Endothelial cell of umbilical vein (primary cell): ENCODE measurements around the gene GLRX.

Experiments used
- EZH2 ChIP-seq: IDR thresholded peaks from 2 replicates; pipeline ENCODE4 v1.6.1; 2012; ENCODE audit warnings: borderline replicate concordance, low read depth, mild to moderate bottlenecking, moderate library complexity, low read length, inconsistent platforms; ENCODE audit not compliant: severe bottlenecking
- GATA2 ChIP-seq: IDR thresholded peaks from 2 replicates; pipeline ENCODE4 v1.7.0; 2011; ENCODE audit warnings: low read depth, mild to moderate bottlenecking, moderate library complexity, mixed read lengths, low read length; ENCODE audit not compliant: insufficient read length, insufficient read depth
- MYC ChIP-seq: IDR thresholded peaks from one replicate; pipeline ENCODE4 v1.6.1; 2011; ENCODE audit warnings: mild to moderate bottlenecking, low read depth, low read length
- POLR2A ChIP-seq: IDR thresholded peaks from 2 replicates; pipeline ENCODE4 v1.6.1; 2012; ENCODE audit warnings: low read depth, mild to moderate bottlenecking, control low read depth, low read length
- POLR2AphosphoS5 ChIP-seq: IDR thresholded peaks from 2 replicates; pipeline ENCODE4 v1.6.1; 2012; ENCODE audit warnings: low read depth, mild to moderate bottlenecking, control low read depth, low read length, moderate library complexity; ENCODE audit not compliant: insufficient read depth
- TF ChIP-seq, protein P1 (sequence below), 2 donors: IDR thresholded peaks; 1 replicate in 1 of 2; 2 replicates in 1 of 2; pipeline ENCODE4 v1.5.1; 2011; ENCODE audit warnings: low read length in 2 of 2, mild to moderate bottlenecking in 2 of 2, moderate library complexity in 2 of 2, control low read depth in 1 of 2, inconsistent platforms in 1 of 2, low read depth in 1 of 2; ENCODE audit not compliant: insufficient read depth in 1 of 2; ENCODE audit errors: extremely low read depth in 1 of 2
- TF ChIP-seq, protein P2 (sequence below): IDR thresholded peaks from 2 replicates; pipeline ENCODE4 v1.6.1; 2011; ENCODE audit not compliant: insufficient read depth, insufficient read length

DNA sequence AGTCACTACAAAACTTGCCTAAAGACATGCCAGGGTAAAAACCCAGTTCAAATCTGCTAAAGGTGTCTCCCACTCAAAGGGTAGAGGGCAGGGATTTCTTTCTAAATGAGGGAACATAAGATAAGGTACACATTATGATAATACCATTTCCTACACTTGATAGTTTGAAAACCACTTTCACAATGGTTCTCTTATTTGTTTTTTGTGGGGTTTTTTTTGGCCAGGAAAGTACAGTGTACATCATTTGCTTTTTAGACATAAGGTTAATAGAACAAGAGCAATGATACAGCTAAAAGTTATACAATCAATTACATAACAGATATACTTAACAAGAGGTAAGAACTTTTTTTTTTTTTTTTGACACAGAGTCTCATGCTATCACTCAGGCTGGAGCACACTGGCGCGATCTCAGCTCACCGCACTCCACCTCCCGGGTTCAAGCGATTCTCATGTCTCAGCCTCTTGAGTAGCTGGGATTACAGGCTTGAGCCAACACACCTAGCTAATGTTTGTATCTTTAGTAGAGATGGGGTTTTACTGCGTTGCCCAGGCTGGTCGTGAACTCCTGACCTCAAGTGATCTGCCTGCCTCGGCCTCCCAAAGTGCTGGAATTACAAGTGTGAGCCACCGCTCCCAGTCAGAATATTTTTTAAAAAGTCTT is 48.8 kb upstream of the GLRX start:
- TF ChIP-seq MYC = no peak
- no peak for TF ChIP-seq EZH2
- TF ChIP-seq, protein P1, sequence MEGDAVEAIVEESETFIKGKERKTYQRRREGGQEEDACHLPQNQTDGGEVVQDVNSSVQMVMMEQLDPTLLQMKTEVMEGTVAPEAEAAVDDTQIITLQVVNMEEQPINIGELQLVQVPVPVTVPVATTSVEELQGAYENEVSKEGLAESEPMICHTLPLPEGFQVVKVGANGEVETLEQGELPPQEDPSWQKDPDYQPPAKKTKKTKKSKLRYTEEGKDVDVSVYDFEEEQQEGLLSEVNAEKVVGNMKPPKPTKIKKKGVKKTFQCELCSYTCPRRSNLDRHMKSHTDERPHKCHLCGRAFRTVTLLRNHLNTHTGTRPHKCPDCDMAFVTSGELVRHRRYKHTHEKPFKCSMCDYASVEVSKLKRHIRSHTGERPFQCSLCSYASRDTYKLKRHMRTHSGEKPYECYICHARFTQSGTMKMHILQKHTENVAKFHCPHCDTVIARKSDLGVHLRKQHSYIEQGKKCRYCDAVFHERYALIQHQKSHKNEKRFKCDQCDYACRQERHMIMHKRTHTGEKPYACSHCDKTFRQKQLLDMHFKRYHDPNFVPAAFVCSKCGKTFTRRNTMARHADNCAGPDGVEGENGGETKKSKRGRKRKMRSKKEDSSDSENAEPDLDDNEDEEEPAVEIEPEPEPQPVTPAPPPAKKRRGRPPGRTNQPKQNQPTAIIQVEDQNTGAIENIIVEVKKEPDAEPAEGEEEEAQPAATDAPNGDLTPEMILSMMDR (IDR thresholded peaks at IDR 0.05; ENCODE audit: extremely low read depth in 1 of 2, insufficient read depth in 1 of 2, low read depth in 1 of 2, low read length in 2 of 2) = no peak
- TF ChIP-seq, protein P2, sequence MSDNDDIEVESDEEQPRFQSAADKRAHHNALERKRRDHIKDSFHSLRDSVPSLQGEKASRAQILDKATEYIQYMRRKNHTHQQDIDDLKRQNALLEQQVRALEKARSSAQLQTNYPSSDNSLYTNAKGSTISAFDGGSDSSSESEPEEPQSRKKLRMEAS = no peak
- TF ChIP-seq POLR2AphosphoS5 = no peak
- no peak for TF ChIP-seq GATA2
- TF ChIP-seq POLR2A = no peak
